Measurements from ENCODE around the gene NFATC2. TPM values are rescaled to one million over a fixed set of nuclear protein-coding genes. Genes with fewer than 3 reads are reported as not detected.

The NFATC2 gene
- total RNA-seq, 4 donors from 2014 or later: 5.3 to 22.5 (median 11.5) TPM

DNA sequence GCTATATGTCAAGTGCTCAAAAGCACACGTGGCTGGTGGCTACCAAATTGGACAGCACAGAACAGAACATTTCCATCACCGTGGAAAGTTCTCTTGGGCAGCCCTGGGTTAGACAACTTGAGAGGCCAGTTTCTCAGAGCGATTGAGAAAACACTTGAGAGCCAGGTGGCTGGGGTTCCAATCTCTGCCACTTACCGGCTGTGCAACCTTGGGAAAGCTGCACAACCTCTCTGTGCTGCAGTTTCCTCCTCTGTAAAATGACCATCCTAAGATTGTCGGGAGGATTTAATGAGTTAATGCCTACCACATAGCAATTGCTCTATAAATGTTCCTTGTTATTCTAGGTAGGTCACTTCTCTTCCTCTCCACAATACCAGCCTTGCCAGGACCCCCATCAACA lies 25.1 kb upstream of the NFATC2 start:
- Histone ChIP-seq H3K9me3 (no peaks in the 10 kb centered on the region), H3K27ac (no peak overlapping the region), H3K4me1 (peaks cover 0 to 26% (median 14%) of the 10 kb centered on the region in 4 donors), H3K4me3 (no peak overlapping the region), H3K27me3 (peaks cover 30% of the 10 kb centered on the region), H3K36me3 (no peaks in the 10 kb centered on the region)
- in situ Hi-C loops (cut with MboI; ENCODE audit: low pct_ligation_motif_present in 1 of 4, low pct_unique_long_range_greater_than_20kb in 1 of 4, low sequenced_read_pairs in 3 of 4) (no loop called here), intact Hi-C loops (cut with DNase I; ENCODE audit: low total_unique reads) (loop anchor here (10.0 kb wide), 1 partner anchor 123 kb away; no protein-coding TSS in a partner anchor)
- WGBS, 2 donors (ENCODE audit: low coverage in 1 of 2): 64 to 82% methylated on average over 2 to 5 of the region's 5 CpGs
- TF ChIP-seq, protein P1, sequence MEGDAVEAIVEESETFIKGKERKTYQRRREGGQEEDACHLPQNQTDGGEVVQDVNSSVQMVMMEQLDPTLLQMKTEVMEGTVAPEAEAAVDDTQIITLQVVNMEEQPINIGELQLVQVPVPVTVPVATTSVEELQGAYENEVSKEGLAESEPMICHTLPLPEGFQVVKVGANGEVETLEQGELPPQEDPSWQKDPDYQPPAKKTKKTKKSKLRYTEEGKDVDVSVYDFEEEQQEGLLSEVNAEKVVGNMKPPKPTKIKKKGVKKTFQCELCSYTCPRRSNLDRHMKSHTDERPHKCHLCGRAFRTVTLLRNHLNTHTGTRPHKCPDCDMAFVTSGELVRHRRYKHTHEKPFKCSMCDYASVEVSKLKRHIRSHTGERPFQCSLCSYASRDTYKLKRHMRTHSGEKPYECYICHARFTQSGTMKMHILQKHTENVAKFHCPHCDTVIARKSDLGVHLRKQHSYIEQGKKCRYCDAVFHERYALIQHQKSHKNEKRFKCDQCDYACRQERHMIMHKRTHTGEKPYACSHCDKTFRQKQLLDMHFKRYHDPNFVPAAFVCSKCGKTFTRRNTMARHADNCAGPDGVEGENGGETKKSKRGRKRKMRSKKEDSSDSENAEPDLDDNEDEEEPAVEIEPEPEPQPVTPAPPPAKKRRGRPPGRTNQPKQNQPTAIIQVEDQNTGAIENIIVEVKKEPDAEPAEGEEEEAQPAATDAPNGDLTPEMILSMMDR (IDR thresholded peaks at IDR 0.05): no peak
- no peak for TF ChIP-seq POLR2AphosphoS5 (IDR thresholded peaks at IDR 0.05)
- no peak for TF ChIP-seq EP300 (IDR thresholded peaks at IDR 0.05; ENCODE audit: low read depth)
- TF ChIP-seq POLR2A (IDR thresholded peaks at IDR 0.05): no peak
- DNase-seq: no peak

DNA sequence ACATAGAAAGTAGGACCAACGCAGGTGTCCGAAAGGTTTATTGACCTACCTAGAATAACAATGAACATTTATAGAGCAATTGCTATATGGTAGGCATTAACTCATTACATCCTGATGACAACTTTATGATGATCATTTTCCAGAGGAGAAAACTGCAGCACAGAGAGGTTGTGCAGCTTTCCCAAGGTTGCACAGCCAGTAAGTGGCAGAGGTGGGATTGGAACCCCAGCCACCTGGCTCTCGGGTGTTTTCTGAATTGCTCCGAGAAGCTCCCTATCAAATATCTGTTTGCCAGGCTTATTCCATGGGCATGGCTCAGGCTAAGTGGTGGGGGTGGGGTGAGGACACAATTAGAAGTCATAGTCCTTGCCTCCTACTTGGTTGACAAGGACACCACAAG lies 24.1 kb upstream of the NFATC2 start:
- TF ChIP-seq, protein P1 (IDR thresholded peaks at IDR 0.05): no peak
- no peak for TF ChIP-seq POLR2A (IDR thresholded peaks at IDR 0.05)
- TF ChIP-seq POLR2AphosphoS5 (IDR thresholded peaks at IDR 0.05): no peak
- no peak for TF ChIP-seq EP300 (IDR thresholded peaks at IDR 0.05; ENCODE audit: low read depth)
- WGBS, 2 donors (ENCODE audit: low coverage in 1 of 2): 64% methylated on average over 4 of the region's 4 CpGs; no CpG with 5 or more reads in 1 of the 2 donors
- Histone ChIP-seq H3K9me3 (no peaks in the 10 kb centered on the region), H3K36me3 (no peaks in the 10 kb centered on the region), H3K4me1 (peaks cover 0 to 36% (median 20%) of the 10 kb centered on the region in 4 donors), H3K27ac (no peak overlapping the region), H3K27me3 (peaks cover 40% of the 10 kb centered on the region), H3K4me3 (no peak overlapping the region)
- intact Hi-C loops (cut with DNase I; ENCODE audit: low total_unique reads) (loop anchor here (10.0 kb wide), 1 partner anchor 122 kb away; no protein-coding TSS in a partner anchor), in situ Hi-C loops (cut with MboI; ENCODE audit: low pct_ligation_motif_present in 1 of 4, low pct_unique_long_range_greater_than_20kb in 1 of 4, low sequenced_read_pairs in 3 of 4) (no loop called here)
- DNase-seq: no peak

DNA sequence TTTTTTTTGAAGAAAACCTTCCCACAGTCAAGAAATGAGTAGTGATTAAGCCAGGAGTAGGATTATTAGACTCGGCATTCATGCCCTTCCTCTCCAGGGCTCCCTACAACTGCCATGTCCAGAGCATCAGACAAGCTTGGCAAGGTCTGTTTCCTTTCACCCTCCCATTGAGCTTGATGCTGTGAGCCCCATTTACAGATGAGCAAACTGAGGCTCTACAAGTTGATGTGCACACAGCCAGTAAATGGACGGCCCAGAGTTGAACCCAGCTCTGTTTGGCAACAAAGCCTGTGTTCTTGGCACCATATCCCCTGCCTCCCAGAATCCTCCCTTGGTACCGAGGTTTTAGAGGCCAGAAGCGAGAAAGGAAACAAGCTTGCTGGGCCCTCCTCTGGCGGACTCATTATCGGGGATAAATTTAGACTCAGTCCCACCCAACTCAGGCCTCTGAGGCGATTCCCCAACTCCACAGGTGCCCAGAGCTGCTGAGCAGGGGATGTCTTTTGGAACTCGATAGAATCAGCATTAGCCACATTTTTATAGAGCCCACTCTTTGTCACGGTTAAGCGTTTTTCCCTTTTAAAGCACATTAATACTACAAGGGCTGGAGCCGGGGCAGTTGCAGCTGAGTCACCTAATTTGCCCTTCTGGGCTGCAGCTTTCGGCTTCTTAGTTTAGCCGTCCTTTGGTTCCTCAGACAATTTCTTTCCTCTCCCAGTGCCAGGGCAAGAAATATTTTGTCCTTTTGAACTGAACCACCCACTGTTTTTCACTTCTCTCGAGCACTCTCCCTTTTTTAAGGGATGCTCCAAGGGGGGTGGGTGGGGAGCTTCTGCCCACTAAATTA lies 23.0 kb upstream of the NFATC2 start:
- DNase-seq: no peak
- WGBS, 2 donors (ENCODE audit: low coverage in 1 of 2): 47 to 53% methylated on average over 4 to 14 of the region's 14 CpGs
- H3K9me3 ChIP-seq: no peaks in the 10 kb centered on the region
- intact Hi-C loops (cut with DNase I; ENCODE audit: low total_unique reads) (loop anchor here (10.0 kb wide), 1 partner anchor 121 kb away; no protein-coding TSS in a partner anchor), in situ Hi-C loops (cut with MboI; ENCODE audit: low pct_ligation_motif_present in 1 of 4, low pct_unique_long_range_greater_than_20kb in 1 of 4, low sequenced_read_pairs in 3 of 4) (no loop called here)
- peak overlapping the region in 3 of 4 donors; percentile 23 to 40 (median 38) for H3K27ac ChIP-seq
- peaks cover 51% of the 10 kb centered on the region for H3K27me3 ChIP-seq
- TF ChIP-seq POLR2A (IDR thresholded peaks at IDR 0.05): no peak
- TF ChIP-seq, protein P1 (IDR thresholded peaks at IDR 0.05): no peak
- TF ChIP-seq POLR2AphosphoS5 (IDR thresholded peaks at IDR 0.05): no peak
- no peak for TF ChIP-seq EP300 (IDR thresholded peaks at IDR 0.05; ENCODE audit: low read depth)
- peaks cover 5 to 45% (median 28%) of the 10 kb centered on the region in 4 donors for H3K4me1 ChIP-seq
- no peak overlapping the region for H3K4me3 ChIP-seq
- H3K36me3 ChIP-seq: no peaks in the 10 kb centered on the region

DNA sequence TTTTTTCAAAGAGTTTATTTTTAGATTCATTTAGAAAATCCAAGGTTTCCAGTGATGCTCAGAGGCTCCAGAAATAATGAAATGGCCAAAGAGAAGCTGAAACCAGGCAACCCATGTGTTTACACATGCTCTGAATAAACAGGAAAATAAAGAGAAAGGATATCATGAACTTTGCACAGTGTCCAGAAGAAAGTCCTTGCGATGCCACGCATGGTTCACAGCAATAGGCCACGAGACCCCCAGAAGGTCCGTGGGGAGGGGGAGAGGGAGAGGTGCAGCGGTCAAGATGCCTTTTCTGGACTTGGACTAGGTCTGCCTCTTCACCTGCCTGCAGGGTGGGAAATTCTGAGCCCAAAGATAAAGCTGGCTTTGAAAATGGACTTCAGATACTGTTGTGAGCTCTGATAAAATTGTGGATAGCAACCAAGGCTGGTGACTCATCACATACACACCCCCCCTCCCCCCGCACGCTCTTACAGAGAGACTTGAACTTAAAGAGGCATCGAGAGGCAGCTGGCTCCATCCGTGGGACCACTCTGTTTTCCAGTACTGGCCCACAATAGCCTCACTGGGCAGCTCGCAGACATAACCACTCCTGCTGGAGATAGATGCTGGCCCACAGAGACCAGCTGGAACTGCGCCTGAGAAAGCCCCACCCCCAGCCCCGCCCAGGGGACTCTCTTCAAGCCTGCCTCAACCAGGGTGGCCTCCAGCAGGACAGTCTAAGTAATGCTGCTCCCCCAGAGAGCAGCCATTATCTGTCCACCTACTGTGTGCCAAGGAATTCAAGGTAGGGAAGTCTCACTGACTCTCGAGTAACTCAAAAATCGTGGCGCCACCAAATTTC lies 21.2 kb upstream of the NFATC2 start:
- peak; percentile 38 for DNase-seq

More for the DNA sequence above, 21.2 kb upstream of the NFATC2 start:
- peak overlapping the region; percentile 84 to 89 (median 86) for H3K27ac ChIP-seq
- H3K4me1 ChIP-seq: peaks cover 10 to 49% (median 31%) of the 10 kb centered on the region in 4 donors
- peak in 1 of 3 donors; percentile 27 for TF ChIP-seq POLR2AphosphoS5 (IDR thresholded peaks at IDR 0.05)
- no peak for TF ChIP-seq POLR2A (IDR thresholded peaks at IDR 0.05)
- TF ChIP-seq EP300 (IDR thresholded peaks at IDR 0.05; ENCODE audit: low read depth): no peak
- WGBS, 2 donors (ENCODE audit: low coverage in 1 of 2): 25 to 29% methylated on average over 2 to 15 of the region's 15 CpGs
- H3K27me3 ChIP-seq: peaks cover 66% of the 10 kb centered on the region
- in situ Hi-C loops (cut with MboI; ENCODE audit: low pct_ligation_motif_present in 1 of 4, low pct_unique_long_range_greater_than_20kb in 1 of 4, low sequenced_read_pairs in 3 of 4): no loop called here
- H3K9me3 ChIP-seq: no peaks in the 10 kb centered on the region
- H3K4me3 ChIP-seq: peak overlapping the region in 2 of 4 donors; percentile 43 to 51
- intact Hi-C loops (cut with DNase I; ENCODE audit: low total_unique reads): loop anchor here (10.0 kb wide), 1 partner anchor 119 kb away; no protein-coding TSS in a partner anchor
- no peaks in the 10 kb centered on the region for H3K36me3 ChIP-seq
